Activated T-cell treated with anti-CD3 and anti-CD28 coated beads for 4 hours (primary cell): ENCODE results near the gene MACROD2.

Experiments
- DNase-seq: peaks from one replicate; pipeline ENCODE4 v3.0.0-alpha.2; 2020

Gene MACROD2

DNA sequence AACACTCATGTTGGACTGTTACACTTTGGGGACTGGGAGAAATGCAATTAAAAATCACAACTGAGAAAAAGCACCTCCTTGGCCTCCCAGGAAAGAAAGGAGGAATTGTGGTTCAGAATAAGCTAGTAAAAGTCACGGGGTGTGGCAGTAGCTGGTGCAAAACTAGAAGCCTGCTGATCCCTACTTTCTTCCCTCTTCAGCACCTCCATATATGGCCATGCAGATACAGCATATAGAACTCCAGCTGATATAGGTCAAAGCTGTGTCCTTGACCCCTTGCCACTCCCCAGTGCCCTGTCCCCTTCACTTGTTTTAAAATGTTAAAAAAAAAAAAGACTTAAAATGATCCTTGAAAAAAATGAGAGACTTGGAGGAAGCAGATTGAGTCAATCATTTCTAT lies 347.6 kb downstream of the MACROD2 start:
- no peak for DNase-seq

DNA sequence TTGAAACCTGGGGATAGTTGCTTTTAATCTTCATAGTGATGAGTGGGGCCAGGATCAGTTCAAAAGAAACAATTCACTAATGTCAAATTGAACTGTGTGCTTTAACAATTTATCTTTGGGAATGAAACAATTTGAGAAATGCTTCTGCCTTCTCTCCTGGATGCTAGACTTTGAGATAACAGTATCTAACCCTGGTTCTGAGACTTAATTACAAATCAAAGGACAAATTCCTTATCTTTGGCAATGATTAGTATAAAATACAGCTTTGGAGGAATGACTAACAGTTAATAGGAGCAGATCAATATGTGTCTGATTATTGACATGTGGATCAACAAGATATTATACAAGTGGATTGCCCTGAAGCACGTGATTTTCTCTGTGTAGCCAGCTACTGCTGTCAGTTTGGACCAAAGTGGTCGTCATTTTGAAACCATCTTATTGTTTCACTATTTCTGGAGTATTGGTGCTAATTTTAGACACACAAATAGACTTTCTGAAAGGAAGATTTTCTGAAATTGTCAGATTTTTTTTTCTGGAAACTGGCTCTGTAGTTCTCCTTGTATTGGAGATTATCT lies 348.3 kb downstream of the MACROD2 start:
- DNase-seq, result no peak

GRCh38 chr20:14344746-14345145 lies 349.4 kb downstream of the MACROD2 start:
- no peak for DNase-seq

DNA sequence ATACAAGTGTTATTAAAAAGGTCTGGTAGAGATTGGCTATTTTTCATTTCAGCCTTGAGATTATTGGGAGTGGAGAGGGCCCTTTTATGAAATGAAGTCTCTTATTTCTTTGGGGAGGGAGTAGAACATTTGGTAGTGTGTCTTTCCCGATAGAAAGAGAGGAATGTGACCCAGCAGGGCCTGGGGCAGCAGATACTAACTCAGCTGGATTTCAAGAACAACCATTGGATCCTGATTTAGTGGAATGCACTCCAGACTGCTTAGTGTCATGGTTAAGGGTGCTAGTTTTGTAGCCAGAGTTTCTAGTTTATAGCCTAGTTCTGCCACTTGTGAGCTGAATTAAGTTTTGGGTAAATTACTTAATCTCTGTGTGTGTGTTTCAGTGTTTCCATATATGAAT lies 360.5 kb downstream of the MACROD2 start:
- no peak for DNase-seq

- DNase-seq, result no peak
Measured at GRCh38 chr20:14360416-14360815, 365.1 kb downstream of the MACROD2 start.

GRCh38 chr20:14361509-14362345 lies 366.4 kb downstream of the MACROD2 start:
- DNase-seq, result no peak

DNA sequence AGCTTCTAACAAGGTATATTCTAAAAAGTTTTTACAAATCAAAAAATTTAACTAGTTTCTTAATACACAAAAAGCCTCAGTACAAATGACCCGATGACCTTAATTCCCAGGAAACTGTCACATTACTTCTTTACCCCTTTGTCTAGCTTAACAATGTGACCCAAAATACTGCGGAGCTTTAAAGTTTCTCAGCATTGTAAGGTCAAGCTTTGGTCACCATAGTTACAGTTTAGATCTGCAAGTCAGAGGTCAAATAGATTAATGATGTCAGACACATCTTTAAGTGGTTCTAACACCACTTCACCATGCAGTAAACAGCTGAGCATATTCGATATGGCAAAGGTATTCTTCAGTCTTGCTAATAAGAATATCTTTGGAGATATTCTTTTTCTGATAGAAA lies 378.9 kb downstream of the MACROD2 start:
- no peak for DNase-seq

- DNase-seq, result no peak
Measured at GRCh38 chr20:14375416-14375985, 380.2 kb downstream of the MACROD2 start.

DNA sequence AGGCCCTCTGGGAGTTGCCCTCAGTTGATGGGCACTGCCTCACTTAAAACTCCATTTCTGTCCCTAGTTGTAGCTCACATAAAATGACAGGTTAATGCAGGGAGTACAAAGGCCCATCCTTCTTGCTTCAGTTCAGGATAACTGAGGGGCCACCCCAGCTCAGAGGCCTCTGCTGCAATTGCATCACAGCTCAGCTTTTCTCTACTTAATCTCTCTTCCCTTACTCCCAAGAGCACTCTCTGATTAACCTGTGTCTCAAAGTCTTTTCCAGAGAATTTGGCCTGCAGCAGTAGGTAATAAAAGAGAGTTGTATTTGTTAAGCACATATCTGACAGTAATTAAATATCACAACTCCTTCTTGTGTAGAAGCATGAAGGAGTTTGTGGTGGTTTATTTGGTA lies 383.0 kb downstream of the MACROD2 start:
- no peak for DNase-seq

DNA sequence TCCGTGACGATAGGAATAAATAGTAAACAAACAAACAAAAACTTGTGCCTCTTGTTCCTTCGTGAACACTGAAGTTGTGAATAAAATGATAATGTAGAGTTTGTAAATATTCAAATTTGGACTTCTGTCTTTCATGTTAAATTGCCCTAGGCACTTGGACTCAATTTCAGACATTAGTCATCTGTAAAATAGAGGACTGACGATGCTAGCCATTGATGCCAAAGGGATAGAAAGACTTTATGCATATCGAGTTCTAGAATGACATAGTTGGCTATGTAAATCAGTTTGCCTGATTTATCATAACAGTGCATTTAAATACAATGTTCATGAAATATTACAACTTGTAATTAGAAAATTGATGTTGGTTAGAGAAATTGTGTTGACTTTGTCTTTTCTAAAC lies 388.0 kb downstream of the MACROD2 start:
- DNase-seq, result no peak

DNA sequence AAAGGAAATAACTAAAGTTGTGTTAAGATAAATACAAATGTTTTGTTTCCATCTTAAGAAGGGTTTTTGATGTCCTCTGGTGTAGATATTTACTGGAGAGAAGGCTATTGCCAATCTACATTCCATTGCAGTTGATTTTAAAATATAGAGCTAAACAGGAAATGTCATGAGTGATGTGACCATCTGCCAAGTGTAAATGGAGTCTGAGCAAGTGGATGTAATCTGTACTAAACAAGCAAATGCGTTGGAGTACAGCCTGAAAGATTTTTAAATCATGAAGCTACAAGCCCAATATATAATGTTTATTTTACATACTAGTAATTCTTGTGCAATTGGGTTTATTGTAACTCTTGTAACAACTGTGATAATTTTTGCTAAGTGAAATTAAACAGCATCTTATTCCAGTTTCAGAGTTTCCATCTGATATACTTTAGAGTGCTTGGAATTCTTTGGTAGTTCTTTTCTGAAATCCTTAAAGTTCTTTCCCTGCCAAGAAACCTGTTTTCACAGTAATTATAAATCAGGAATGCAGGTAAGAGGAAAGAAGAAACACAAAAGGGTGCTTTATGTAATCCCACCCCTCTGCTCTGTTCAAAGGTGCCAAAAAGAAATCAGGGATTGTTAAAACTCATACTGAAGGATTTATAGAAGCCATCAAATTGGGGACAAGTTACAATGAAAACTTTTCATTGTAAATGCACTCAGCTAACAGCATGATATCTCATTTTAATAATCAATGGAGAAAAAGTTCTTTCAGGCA lies 389.3 kb downstream of the MACROD2 start:
- DNase-seq, result no peak

DNA sequence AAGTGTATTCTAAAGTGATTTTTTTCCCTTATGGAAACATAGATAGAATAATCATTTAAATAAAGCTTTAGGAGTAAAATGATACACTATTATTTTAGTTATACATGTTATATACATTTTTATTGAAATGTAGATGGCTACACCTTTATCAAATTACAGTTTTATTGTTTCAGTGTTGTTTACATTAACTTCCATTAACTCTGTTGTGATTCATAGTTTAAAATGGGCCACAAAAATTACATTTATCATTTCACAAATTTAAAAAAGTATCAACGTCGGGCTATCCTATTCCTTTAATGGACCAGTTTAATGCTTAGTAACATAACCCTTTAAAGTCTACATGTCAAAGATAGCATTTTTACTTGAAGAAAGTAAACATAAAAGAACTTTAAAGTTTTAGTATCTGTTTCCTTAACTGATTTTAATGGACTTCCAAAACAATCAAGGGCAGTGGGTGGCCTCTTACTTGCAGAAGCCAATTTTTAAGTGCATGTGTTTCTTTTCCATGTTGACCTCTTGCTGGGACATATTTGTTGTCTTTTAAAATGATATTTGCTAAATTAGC lies 389.9 kb downstream of the MACROD2 start:
- DNase-seq, result no peak

DNA sequence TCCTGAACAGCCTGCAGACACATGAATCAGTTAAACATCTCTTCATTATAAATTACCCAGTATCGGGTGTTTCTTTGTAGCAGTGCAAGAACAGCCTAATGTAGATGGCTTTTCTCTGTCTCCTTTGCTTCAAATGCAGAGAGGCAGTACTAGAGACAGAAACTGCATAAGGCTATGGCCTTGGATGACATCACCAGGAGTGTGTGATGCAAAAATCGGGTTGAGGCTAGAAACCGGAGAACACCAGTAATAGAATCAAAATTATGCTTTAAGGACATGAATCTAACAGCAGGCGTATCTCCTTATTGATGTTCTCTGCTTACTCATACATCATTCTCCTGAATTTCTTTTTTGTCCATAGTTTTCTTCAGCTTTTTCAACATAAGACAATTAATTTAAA lies 391.4 kb downstream of the MACROD2 start:
- no peak for DNase-seq

- DNase-seq, result no peak
Measured at GRCh38 chr20:14401479-14402138, 406.3 kb downstream of the MACROD2 start.

- DNase-seq, result no peak
Measured at GRCh38 chr20:14404515-14404914, 409.2 kb downstream of the MACROD2 start.

GRCh38 chr20:14406495-14406894 lies 411.2 kb downstream of the MACROD2 start:
- DNase-seq, result no peak

GRCh38 chr20:14407336-14407735 lies 412.0 kb downstream of the MACROD2 start:
- DNase-seq, result no peak

DNA sequence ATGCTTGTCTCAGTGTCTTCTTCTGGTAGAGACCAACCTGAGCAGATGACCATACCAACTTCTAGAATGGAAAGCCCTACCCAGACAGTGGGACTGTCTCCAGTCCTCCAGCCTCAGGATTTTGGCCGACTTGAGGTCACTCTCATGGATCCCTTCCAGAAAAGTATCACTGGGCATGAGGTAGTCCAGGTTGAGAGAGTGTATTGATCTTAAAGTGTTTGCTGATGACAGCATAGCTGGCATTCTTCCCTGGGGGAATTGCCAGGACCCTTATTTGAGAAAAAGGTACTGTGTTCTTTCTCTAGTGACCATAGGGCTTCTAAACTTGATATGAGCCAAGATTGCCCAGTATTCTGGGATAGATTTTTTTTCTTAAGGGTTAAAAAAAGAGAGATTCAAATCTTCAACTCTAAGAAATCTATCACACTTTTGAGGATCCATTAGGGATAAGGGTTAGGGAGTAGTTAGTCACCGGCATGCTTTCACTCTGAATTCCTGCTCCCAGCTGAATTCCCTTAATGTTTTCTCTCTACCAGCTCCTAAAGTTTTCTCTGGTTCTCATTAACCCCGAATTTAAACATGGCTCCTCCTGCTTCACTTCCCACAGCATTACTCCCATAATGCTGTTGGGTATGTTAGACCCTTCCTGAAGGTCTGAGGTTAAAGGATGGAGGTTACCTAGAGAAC lies 415.7 kb downstream of the MACROD2 start:
- no peak for DNase-seq

GRCh38 chr20:14412065-14412681 lies 416.9 kb downstream of the MACROD2 start:
- no peak for DNase-seq

DNA sequence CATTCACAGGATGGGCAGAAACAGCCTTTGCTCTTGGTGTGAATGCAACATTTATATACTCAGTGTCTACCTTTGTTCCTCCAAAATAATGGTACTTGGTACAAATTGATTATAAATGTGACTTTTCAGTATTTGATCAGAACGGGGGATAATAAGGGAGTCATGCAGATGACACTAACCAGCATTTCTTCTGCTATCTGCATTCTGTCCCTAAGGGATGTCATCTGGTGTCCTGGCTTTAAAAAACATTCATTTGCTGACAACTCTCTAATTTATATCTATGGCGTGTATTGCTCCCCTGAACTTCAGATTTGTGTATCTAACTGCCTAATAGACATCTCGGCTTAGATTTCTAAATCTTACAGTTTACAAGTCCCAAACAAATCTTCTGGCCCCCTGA lies 418.5 kb downstream of the MACROD2 start:
- no peak for DNase-seq

- no peak for DNase-seq
Measured at GRCh38 chr20:14414560-14414959, 419.2 kb downstream of the MACROD2 start.

DNA sequence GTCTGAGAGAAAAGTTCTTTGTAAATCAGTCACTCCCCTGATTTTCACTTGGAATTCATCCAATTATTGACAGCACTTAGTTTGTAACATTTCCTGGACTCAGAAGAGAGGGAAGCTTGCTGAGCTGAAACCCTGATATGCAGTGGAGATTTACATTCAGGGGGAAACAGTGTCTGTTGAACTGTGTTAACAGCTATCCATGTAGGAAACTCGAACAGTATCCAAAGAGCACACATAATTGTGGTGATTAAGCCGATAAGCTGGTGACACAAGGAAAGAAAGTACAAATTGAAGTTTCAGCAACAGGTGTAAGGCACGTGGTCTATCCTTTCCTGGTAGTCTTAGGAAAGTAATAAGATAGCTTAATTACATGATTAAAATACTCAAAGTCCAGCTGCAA lies 420.2 kb downstream of the MACROD2 start:
- no peak for DNase-seq
